ENCODE data around the gene SHROOM3.

The SHROOM3 gene

DNA sequence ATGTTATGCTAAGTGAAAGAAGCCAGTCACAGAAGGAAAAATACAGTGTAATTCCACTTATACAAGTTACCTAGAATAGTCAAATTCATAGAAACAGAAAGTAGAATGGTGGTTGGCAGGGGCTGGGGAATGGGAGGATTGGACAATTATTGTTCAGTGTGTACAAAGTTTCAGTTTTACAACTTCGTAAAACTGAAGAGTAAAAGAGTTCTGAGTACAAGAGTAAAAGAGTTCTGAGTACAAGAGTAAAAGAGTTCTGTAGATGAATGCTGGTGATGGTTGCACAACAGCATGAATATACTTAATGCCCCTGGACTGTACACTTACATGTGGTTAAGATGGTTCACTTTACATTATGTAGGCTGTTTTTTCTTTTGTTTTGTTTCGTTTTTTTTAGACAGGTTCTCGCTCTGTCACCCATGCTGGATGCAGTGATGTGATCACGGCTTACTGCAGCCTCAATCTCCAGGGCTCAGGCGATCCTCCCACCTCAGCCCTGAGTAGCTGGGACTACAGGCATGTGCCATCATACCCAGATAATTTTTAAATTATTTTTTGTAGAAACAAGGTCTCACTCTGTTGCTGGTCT is 232.0 kb downstream of the SHROOM3 start:
- DNase-seq, result no peak

DNA sequence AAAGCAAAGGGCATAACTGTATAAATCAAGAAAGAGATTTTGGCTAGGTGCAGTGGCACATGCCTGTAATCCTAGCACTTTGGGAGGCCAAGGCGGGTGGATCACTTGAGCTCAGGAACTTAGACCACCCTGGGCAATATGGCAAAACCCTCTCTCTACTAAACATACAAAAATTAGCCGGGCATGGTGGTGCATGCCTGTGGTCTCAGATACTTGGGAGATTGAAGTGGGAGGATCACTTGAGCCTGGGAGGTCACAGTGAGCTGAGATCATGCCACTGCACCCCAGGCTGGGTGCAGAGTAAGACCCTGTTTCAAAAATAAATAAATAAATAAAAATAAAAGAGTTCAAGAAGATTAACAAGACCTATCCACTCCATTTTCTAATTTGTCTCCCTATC is 235.6 kb downstream of the SHROOM3 start:
- DNase-seq, result no peak

- DNase-seq, result no peak
Measured at GRCh38 chr4:76673362-76673761, 238.3 kb downstream of the SHROOM3 start.

- DNase-seq, result no peak
Measured at GRCh38 chr4:76674983-76675382, 240.0 kb downstream of the SHROOM3 start.

- peak; percentile 50 for DNase-seq
Measured at GRCh38 chr4:76677571-76678326, 242.7 kb downstream of the SHROOM3 start.

DNA sequence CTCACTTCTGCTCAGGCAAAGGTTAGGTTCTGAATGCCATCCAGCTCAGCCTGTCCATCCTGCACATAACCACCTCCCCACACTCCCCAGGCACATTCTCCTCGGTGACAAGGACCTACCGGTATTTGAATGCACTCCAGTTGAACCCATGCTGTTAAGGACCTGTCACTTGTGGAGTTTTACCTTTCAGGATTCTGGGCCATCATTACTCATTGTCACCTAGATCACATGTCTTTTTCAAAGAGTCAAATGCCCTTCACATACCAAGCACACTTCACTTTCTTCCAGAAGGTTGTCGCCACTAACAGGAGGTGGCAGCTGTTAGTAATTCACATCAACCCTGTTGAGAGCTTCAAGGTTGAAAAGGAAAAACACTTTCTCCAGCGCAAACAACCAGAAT is 244.7 kb downstream of the SHROOM3 start:
- DNase-seq, result peak; percentile 14

- DNase-seq, result no peak
Measured at GRCh38 chr4:76680952-76681351, 245.9 kb downstream of the SHROOM3 start.

DNA sequence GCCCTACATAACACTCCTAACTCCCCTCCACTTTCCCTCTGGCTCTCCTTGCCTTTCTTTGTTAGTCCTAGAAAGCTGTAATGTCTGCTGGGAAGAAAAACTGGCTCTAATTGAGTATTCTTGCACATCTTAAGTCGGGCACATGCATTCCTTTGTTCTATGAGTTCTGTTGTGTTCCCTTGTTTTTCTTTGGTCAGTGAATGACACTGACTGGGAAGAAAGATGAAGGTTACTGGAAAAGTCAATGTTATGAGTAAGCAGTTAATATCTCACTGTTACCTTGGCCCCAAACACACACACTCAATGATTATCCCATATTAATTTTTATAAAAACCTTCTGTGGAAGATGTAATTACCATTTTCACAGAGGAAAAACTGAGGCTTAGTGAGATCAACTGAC is 247.0 kb downstream of the SHROOM3 start:
- no peak for DNase-seq

GRCh38 chr4:76683144-76683543 is 248.1 kb downstream of the SHROOM3 start:
- no peak for DNase-seq

DNA sequence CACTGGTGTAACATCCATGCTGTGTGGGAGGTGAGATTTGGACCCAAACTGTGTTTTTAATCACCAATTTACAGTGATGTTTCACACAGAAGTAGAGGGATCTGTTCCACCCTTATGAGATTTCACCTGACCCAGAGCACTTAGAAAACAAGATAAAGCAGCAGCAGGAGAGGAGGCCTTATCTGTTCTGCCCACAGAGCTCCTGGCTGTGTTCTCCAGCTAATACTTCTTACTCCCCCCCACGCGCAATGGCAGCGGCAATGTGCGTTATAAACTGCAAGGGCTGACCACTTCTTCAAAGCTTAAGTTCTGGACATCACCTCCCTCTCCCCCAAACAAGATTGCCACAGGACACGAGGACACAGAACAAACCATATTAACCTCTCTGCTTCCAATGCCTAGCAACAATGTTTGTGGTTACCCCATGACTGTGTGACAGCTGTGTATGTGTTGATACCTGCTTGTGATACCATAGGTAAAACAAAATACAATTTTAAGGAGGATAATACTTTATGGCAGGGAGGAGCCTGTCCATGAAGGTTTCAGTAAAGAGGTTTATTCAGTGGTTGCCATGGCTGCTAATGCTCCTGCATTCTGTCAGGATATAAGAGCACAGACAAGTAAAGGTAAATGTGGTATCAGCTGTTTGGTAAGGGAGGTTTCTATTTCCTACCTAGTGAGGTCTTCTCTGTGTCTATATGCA is 252.9 kb downstream of the SHROOM3 start:
- DNase-seq, result peak; percentile 21

DNA sequence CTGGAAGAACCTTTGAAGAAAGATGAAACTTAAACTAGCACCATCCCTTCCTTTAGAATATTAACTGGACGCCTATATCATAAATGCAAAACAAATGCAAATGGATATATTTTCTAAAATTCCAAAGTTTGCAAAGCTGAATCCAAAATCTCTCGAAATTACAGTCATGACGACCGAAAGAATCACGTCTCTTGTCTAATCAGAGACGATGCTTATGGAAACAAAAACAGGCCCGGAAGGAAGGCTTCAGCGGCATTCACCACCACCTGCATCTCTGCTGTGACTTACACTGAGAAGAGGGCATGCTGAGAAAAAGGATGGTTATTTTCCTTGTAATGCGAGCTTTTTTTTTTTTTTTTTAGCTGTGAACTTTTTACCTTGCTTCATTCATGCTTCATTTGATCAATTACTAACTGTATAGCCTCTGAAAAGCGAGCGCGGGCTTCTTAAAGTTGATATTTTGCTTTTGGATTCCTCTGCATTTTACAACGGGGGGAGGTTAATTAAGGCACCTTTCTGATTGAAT is 253.7 kb downstream of the SHROOM3 start:
- peak; percentile 27 for DNase-seq

- DNase-seq, result peak; percentile 40
Measured at GRCh38 chr4:76689145-76689817, 254.3 kb downstream of the SHROOM3 start.

DNA sequence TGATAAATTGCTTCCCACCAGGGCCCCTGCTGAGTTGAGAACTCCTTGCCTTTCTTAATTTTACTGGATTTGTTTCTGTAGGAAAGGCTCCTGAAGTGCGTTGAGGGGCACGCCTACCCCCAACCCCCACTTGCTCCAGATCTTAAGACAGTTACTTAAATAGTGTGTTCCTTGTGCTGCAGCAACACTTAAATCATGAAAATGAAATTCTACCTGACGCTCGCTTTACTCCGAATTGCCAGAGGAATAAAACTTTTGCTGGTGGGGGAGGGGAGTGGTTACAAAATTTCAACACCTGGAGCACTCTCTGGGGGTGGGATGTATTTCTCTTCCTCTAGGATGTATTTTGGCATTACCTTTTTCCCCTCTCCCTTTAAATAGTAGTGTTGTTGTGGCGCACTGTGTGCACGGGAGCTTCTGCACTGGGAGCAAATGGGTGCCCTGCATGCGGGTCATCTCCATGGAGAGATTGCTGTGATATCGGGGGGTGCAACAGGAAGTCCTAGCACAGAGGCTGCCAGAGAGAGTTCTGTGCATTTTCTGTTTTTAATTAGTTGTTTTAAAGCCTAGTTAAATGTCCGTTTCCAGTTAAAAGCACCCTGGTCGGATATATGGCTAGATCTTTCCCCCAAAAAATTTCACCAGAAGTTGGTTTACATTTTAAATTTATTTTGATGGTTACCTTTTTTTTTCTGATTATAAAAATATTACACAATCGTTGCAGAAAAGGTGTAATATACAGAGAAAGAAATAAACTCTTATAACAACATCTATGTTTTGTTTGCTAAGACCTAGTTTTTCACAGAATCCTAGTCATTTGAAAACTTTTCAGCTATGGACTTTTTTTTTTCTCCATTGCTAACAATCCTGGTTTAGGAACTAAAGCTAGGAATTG is 255.2 kb downstream of the SHROOM3 start:
- DNase-seq, result peak; percentile 22

DNA sequence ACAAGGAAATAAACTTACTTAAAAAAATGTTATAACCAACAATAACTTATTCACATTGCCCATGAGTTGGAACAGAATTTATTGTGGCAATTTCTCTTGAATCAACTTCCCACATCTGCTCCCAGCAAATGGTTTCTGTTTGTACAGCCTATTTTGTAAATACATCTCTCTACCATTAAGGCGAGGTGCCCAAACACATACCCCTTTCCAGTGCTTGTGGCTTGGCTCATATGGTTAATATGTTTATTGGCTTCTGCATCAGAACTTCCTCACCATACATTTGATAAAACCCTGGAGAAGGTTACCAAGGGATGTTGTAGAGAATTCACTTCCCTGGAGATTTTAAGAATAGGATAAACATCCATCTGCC is 255.9 kb downstream of the SHROOM3 start:
- no peak for DNase-seq

GRCh38 chr4:76691807-76692582 is 257.0 kb downstream of the SHROOM3 start:
- DNase-seq, result no peak

GRCh38 chr4:76692761-76693160 is 257.7 kb downstream of the SHROOM3 start:
- no peak for DNase-seq

- DNase-seq, result no peak
Measured at GRCh38 chr4:76694056-76694455, 259.0 kb downstream of the SHROOM3 start.

DNA sequence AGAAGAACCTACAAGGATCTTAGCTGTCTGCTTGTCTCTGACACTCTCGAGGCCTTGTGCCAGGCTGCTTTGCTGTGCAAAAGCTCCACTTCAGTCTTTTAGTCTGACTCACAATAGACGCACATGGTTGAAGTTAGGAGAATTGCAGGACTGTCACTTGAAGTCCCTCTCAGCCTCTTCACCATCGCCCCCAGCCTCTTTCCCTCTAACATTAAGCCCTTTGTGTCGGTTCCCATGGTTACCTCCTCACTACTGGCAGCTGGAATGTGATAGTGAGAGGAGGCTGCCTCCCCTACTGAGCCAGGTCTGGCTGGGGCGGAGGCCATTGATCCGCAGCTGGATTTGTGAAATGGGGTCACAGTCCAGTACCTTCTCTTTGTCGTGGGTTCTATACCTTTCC is 261.1 kb downstream of the SHROOM3 start:
- DNase-seq, result peak; percentile 46

GRCh38 chr4:76697129-76697803 is 262.2 kb downstream of the SHROOM3 start:
- DNase-seq, result no peak

DNA sequence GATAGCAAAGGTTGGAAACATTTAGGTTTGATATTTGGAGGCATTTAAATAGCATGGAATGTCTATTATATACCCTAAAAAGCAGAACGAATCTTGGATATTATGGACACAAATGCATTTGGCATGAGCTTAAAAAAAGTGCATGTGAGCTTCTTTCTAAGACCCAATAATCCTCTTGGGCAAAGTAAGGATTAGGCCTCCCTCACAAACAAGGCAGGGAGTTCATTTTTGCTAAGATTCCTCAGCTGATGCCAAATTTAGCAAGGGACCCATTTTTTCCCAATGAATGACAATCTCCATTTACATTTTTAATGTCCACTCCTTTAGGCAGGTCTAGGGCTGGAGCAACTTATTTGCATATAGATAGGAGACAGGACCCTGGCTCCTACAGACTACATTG is 263.1 kb downstream of the SHROOM3 start:
- no peak for DNase-seq

- DNase-seq, result no peak
Measured at GRCh38 chr4:76699751-76700310, 264.8 kb downstream of the SHROOM3 start.

Measured in DMS79 treated with DMSO at 0.1 percent for 48 hours (cell line).